ENCODE results near the gene VPS13D.

- TF ChIP-seq CTCF (IDR thresholded peaks at IDR 0.05 in 8 of 11, conservative IDR thresholded peaks at IDR 0.05 in 3 of 11) (no peak), POLR2AphosphoS5 (IDR thresholded peaks at IDR 0.05) (no peak)
Observed at GRCh38 chr1:12342401-12343003, 112.7 kb downstream of the VPS13D start.
